Measurements from ENCODE around the gene RPS16. TPM values are rescaled to one million over a fixed set of nuclear protein-coding genes. Genes with fewer than 3 reads are reported as not detected.
A peak's percentile ranks its signal among the peaks of the same experiment; 100 is the strongest.

RPS16 gene
- total and polyA plus RNA-seq, 2 of the 13 experiments (the other 11 are each of a cell fraction or from before 2014, with no cell fraction given) = 488 to 2,583 TPM

- peak; percentile 7 for TF ChIP-seq DBP (CRISPR knock-in tag; IDR thresholded peaks at IDR 0.05; ENCODE audit: not compliant biosample characterization)
- TF ChIP-seq ERF (CRISPR knock-in tag; IDR thresholded peaks at IDR 0.05) = no peak
- no peak for TF ChIP-seq HMGXB3 (CRISPR knock-in tag; IDR thresholded peaks at IDR 0.05; ENCODE audit: borderline replicate concordance)
- no peak for TF ChIP-seq ZNF253 (CRISPR knock-in tag; IDR thresholded peaks at IDR 0.05; ENCODE audit: borderline replicate concordance)
- TF ChIP-seq ZXDC (CRISPR knock-in tag; IDR thresholded peaks at IDR 0.05) = no peak
- TF ChIP-seq ZNF430 (CRISPR knock-in tag; IDR thresholded peaks at IDR 0.05) = no peak
- TF ChIP-seq POGK (CRISPR knock-in tag; conservative IDR thresholded peaks at IDR 0.05) = peak; percentile 73; the same call in 1 of the 2 replicates
- TF ChIP-seq SPEN (CRISPR knock-in tag; IDR thresholded peaks at IDR 0.05; ENCODE audit: low read depth) = 0 out of 2 replicates have a peak, but pooled peaks have one; percentile 37
- TF ChIP-seq PAX8 (CRISPR knock-in tag; IDR thresholded peaks at IDR 0.05; ENCODE audit: borderline replicate concordance) = no peak
- TF ChIP-seq ZNF205 (CRISPR knock-in tag; IDR thresholded peaks at IDR 0.05) = no peak
- peak; percentile 66; the same call in 1 of the 2 replicates for TF ChIP-seq ZNF558 (CRISPR knock-in tag; IDR thresholded peaks at IDR 0.05; ENCODE audit: borderline replicate concordance)
- TF ChIP-seq HOXA7 (CRISPR knock-in tag; IDR thresholded peaks at IDR 0.05) = no peak
- no peak; the same call in 1 of the 2 replicates for TF ChIP-seq FOXC1 (CRISPR knock-in tag; IDR thresholded peaks at IDR 0.05; ENCODE audit: borderline replicate concordance)
- no peak for TF ChIP-seq ZNF333 (CRISPR knock-in tag; IDR thresholded peaks at IDR 0.05; ENCODE audit: borderline replicate concordance)
- TF ChIP-seq ATF1 (CRISPR knock-in tag; IDR thresholded peaks at IDR 0.05) = peak; percentile 69
- no peak for TF ChIP-seq MTA1 (CRISPR knock-in tag; IDR thresholded peaks at IDR 0.05; ENCODE audit: borderline replicate concordance)
These were observed 26.3 kb downstream of the RPS16 start (continued) for GRCh38 chr19:39409208-39410016.

All from HepG2 (cell line).